T-helper 1 cell treated with Interleukin-12 subunit alpha and Interleukin-12 subunit beta and Interleukin-4 antibody, amounts not matched to agents 30 ng/mL and 1 ng/mL, for 36 hours (primary cell): Measurements from ENCODE around the gene CUEDC2. TPM values are rescaled to one million over a fixed set of nuclear protein-coding genes. Genes with fewer than 3 reads are reported as not detected.

Experiments used
- intact Hi-C: fragments of 100-400 bp; cut with micrococcal nuclease; formaldehyde crosslinking; loops from one replicate; pipeline ENCODE4 v1.15.1; 2024
- total RNA-seq: library from RNA; stranded (reverse); gene quantifications from 2 replicates; pipeline ENCODE4 v1.2.3, GENCODE V29; 2022

Gene CUEDC2
- total RNA-seq, result 61.7 and 65.3 TPM in 2 replicates

- intact Hi-C loops, result loop anchor here (1.0 to 10.0 kb wide), 14 partner anchors 11 to 964 kb away; partner anchors contain the start of genes ACTR1A, ARL3, ATP5MK and GBF1
Observed at GRCh38 chr10:102432162-102432950, at the start of gene CUEDC2. Gene CUEDC2, minus strand, starts transcription at chr10:102432574. Its CDS starts 7,386 bp downstream, at chr10:102425188.

GRCh38 chr10:102480396-102480795, 48.0 kb upstream of the CUEDC2 start:
- intact Hi-C loops, result no loop called here

GRCh38 chr10:102479651-102480050, 47.3 kb upstream of the CUEDC2 start:
- intact Hi-C loops, result loop anchor here (1.0 kb wide), 10 partner anchors 18 to 310 kb away; partner anchors contain the start of gene CUEDC2

- intact Hi-C loops, result no loop called here
Observed at GRCh38 chr10:102476466-102477141, 44.2 kb upstream of the CUEDC2 start.

- intact Hi-C loops, result no loop called here
Observed at GRCh38 chr10:102475451-102476040, 43.2 kb upstream of the CUEDC2 start.

- intact Hi-C loops, result no loop called here
Observed at GRCh38 chr10:102473445-102474331, 41.3 kb upstream of the CUEDC2 start.

GRCh38 chr10:102470579-102471546, 38.5 kb upstream of the CUEDC2 start:
- intact Hi-C loops, result no loop called here

GRCh38 chr10:102468683-102469082, 36.3 kb upstream of the CUEDC2 start:
- intact Hi-C loops, result no loop called here

- intact Hi-C loops, result no loop called here
Observed at GRCh38 chr10:102467971-102468438, 35.6 kb upstream of the CUEDC2 start.

- intact Hi-C loops, result no loop called here
Observed at GRCh38 chr10:102467318-102467717, 34.9 kb upstream of the CUEDC2 start.

- intact Hi-C loops, result no loop called here
Observed at GRCh38 chr10:102465466-102465865, 33.1 kb upstream of the CUEDC2 start.

- intact Hi-C loops, result no loop called here
Observed at GRCh38 chr10:102463983-102464382, 31.6 kb upstream of the CUEDC2 start.

GRCh38 chr10:102462512-102463054, 30.2 kb upstream of the CUEDC2 start:
- intact Hi-C loops, result no loop called here

GRCh38 chr10:102461187-102462054, 29.0 kb upstream of the CUEDC2 start:
- intact Hi-C loops, result loop anchor here (1.0 kb wide), 7 partner anchors 12 to 329 kb away; partner anchors contain the start of genes ACTR1A and CUEDC2

- intact Hi-C loops, result loop anchor here (1.0 kb wide), 7 partner anchors 12 to 329 kb away; partner anchors contain the start of genes ACTR1A and CUEDC2
Observed at GRCh38 chr10:102460836-102461186, 28.4 kb upstream of the CUEDC2 start.

- intact Hi-C loops, result no loop called here
Observed at GRCh38 chr10:102458656-102459055, 26.3 kb upstream of the CUEDC2 start.

GRCh38 chr10:102457591-102458150, 25.3 kb upstream of the CUEDC2 start:
- intact Hi-C loops, result no loop called here

GRCh38 chr10:102455893-102456471, 23.6 kb upstream of the CUEDC2 start:
- intact Hi-C loops, result no loop called here
